T-cell (primary cell): ENCODE results near the gene RASL11B. TPM values are rescaled to one million over a fixed set of nuclear protein-coding genes. Genes with fewer than 3 reads are reported as not detected.
A peak's percentile ranks its signal among the peaks of the same experiment; 100 is the strongest.

ENCODE experiments used
- ATAC-seq, 4 experiments: fragments of 200-7000 bp in 3 of 4; fragments of 150-1000 bp in 1 of 4; cut with Tn5 transposase; replicated peaks in 1 of 4; 1 replicate in 3 of 4; 2 replicates in 1 of 4; pipeline ENCODE4 v1.10.0; 2021; ENCODE audit warnings: moderate library complexity in 3 of 4, mild to moderate bottlenecking in 2 of 4, moderate number of reproducible peaks in 1 of 4
- CTCF ChIA-PET, 2 donors: fragments of 300-600 bp; sonication (Branson Sonifier 250); formaldehyde crosslinking; loops; one replicate each; lab custom pipeline; 2022; ENCODE audit warnings: antibody characterized with exemption in 2 of 2; lab: Charles Lee
- POLR2A ChIA-PET, 2 donors: fragments of 300-600 bp; sonication (Branson Sonifier 250); formaldehyde crosslinking; loops; one replicate each; lab custom pipeline; 2022; ENCODE audit warnings: antibody characterized with exemption in 2 of 2; lab: Charles Lee
- DNase-seq, 35 experiments: peaks; one replicate each; pipeline versions ENCODE4 v3.0.0 to v3.0.0-alpha.2; 2013 to 2023
- H3K27ac ChIP-seq: one replicate; pipeline ENCODE4 v1.5.1; 2013; ENCODE audit warnings: low read length
- H3K27me3 ChIP-seq, 2 experiments: replicated peaks in 1 of 2; 1 replicate in 1 of 2; 2 replicates in 1 of 2; pipeline versions ENCODE4 v1.6.1 to v1.7.0; 2013; ENCODE audit warnings: low read length in 1 of 2, mixed read lengths in 1 of 2; ENCODE audit not compliant: control insufficient read depth in 2 of 2, insufficient read depth in 2 of 2; ENCODE audit errors: extremely low read depth in 1 of 2
- H3K36me3 ChIP-seq, 2 donors: 1 replicate in 1 of 2; 2 replicates in 1 of 2; pipeline versions ENCODE4 v1.6.1 to v1.7.0; 2013; ENCODE audit warnings: low read length in 1 of 2; ENCODE audit not compliant: control insufficient read depth in 2 of 2, insufficient read depth in 1 of 2; ENCODE audit errors: extremely low read depth in 1 of 2
- H3K4me1 ChIP-seq, 2 experiments: 1 replicate in 1 of 2; 2 replicates in 1 of 2; pipeline versions ENCODE4 v1.6.1 to v1.7.0; 2013; ENCODE audit warnings: low read length in 2 of 2, mixed read lengths in 1 of 2; ENCODE audit not compliant: insufficient read depth in 2 of 2, control insufficient read depth in 1 of 2; ENCODE audit errors: extremely low read depth in 1 of 2
- H3K4me3 ChIP-seq, 2 donors: 1 replicate in 1 of 2; 2 replicates in 1 of 2; pipeline versions ENCODE4 v1.5.1 to v1.7.0; 2013; ENCODE audit warnings: mild to moderate bottlenecking in 2 of 2, low read length in 1 of 2, moderate library complexity in 1 of 2; ENCODE audit not compliant: control insufficient read depth in 1 of 2; ENCODE audit errors: extremely low read depth in 1 of 2
- H3K9me3 ChIP-seq: 2 replicates; pipeline ENCODE4 v1.7.0; 2013
- H3K27ac Mint-ChIP-seq, 2 donors: one replicate each; pipeline ENCODE4 v1.8.0; 2020 to 2021; ENCODE audit warnings: mild to moderate bottlenecking in 2 of 2, mixed read lengths in 2 of 2
- H3K27me3 Mint-ChIP-seq, 2 donors: one replicate each; pipeline ENCODE4 v1.8.0; 2021 to 2022; ENCODE audit warnings: mixed read lengths in 2 of 2
- H3K36me3 Mint-ChIP-seq: one replicate; pipeline ENCODE4 v1.8.0; 2021; ENCODE audit warnings: mixed read lengths
- H3K4me1 Mint-ChIP-seq, 3 donors: one replicate each; pipeline ENCODE4 v1.8.0; 2020 to 2022; ENCODE audit warnings: mixed read lengths in 3 of 3, mild to moderate bottlenecking in 1 of 3
- H3K4me3 Mint-ChIP-seq, 3 donors: one replicate each; pipeline ENCODE4 v1.8.0; 2020 to 2022; ENCODE audit warnings: mild to moderate bottlenecking in 3 of 3, mixed read lengths in 3 of 3, moderate library complexity in 3 of 3
- H3K9me3 Mint-ChIP-seq, 3 donors: one replicate each; pipeline ENCODE4 v1.8.0; 2020 to 2022; ENCODE audit warnings: mixed read lengths in 3 of 3
- WGBS: methylation state at CpG from one replicate; pipeline ENCODE4 v1.1.5; 2013; ENCODE audit warnings: missing lambda C conversion rate; ENCODE audit not compliant: insufficient coverage; 5-methylcytosine and 5-hydroxymethylcytosine counted together
- total RNA-seq, 35 experiments: library from RNA in 6 of 35; stranded (reverse) in 6 of 35; fragments of 120-200 nt in 1 of 35; gene quantifications; one replicate each; pipeline versions ENCODE4 v1.2.1 to v1.2.4 and lab custom pipeline; 2013 to 2026

The RASL11B gene, protein sequence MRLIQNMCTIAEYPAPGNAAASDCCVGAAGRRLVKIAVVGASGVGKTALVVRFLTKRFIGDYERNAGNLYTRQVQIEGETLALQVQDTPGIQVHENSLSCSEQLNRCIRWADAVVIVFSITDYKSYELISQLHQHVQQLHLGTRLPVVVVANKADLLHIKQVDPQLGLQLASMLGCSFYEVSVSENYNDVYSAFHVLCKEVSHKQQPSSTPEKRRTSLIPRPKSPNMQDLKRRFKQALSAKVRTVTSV
- total RNA-seq (under 1 TPM in 4 of 5 donors, not detected in 1; 0.32 to 0.72 (median 0.39) TPM), total RNA-seq (lab: John Stamatoyannopoulos, UW) (0 to 0.32 (median 0) reads per million in 29 experiments)
- 0.15 TPM for total RNA-seq (2013)

- peak within 1 kb of the TSS; percentile 67 to 79 (median 71) for H3K4me3 Mint-ChIP-seq
- H3K27me3 ChIP-seq: peaks cover 14 to 20% of the 10 kb centered on the region in 2 experiments
- CTCF ChIA-PET: interaction anchor here (1.1 kb wide), 2 partner anchors 149 to 1372 kb away, joined by 3 to 4 read pairs; no protein-coding TSS in a partner anchor
- no peaks in the 10 kb centered on the region for H3K36me3 ChIP-seq
- no peaks in the 10 kb centered on the region for H3K9me3 ChIP-seq
- H3K4me3 ChIP-seq: peak within 1 kb of the TSS; percentile 45 to 69
- POLR2A ChIA-PET: no interaction called here
- peak; percentile 56 to 89 (median 76) for DNase-seq
- H3K27me3 Mint-ChIP-seq: peaks cover 35% of the 10 kb centered on the region in 2 donors
- ATAC-seq: peak; percentile 97 to 99 (median 98)
- no peak within 1 kb of the TSS for H3K27ac ChIP-seq
- under 1% methylated on average over 77 of the region's 94 CpGs for WGBS
- H3K9me3 Mint-ChIP-seq: peaks cover 0 to 7% (median 4%) of the 10 kb centered on the region in 3 donors
- no peaks in the 10 kb centered on the region for H3K36me3 Mint-ChIP-seq
- H3K4me1 Mint-ChIP-seq: peaks cover 5 to 10% (median 10%) of the 10 kb centered on the region in 3 donors
- H3K4me1 ChIP-seq: peaks cover 4 to 17% of the 10 kb centered on the region in 2 experiments
- no peak within 1 kb of the TSS for H3K27ac Mint-ChIP-seq
Measured at GRCh38 chr4:52861879-52862616, at the start of gene RASL11B. Gene RASL11B (plus strand): TSS chr4:52862317. CDS start chr4:52862508, 191 bp downstream.

DNA sequence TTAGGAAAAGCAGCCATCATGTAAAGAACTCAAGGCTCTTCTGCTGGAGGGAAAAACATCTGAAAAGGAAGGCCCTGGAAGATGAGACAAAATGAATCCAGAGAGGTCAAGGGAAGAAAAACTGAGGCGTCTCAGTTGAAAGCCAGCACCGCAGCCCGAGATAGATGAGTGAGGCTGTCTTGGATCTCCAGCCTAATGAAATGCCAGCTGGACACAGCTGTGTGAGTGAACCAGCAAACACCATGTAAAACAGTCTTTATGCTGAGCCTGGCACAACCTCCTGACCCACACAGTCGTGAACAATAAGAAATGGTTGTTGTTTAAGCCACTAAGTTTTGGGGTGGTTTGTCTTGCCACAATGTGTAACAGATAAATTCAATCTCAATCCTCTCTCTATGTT, 48.6 kb upstream of the RASL11B start:
- ATAC-seq (no peak), DNase-seq (no peak)
- ChIA-PET CTCF (no interaction called here), POLR2A (no interaction called here)
- Mint-ChIP-seq H3K4me3 (no peak overlapping the region), H3K27ac (no peak overlapping the region), H3K27me3 (peaks cover 0 to 5% of the 10 kb centered on the region in 2 donors), H3K36me3 (no peaks in the 10 kb centered on the region), H3K9me3 (no peaks in the 10 kb centered on the region), H3K4me1 (no peaks in the 10 kb centered on the region)
- Histone ChIP-seq H3K4me1 (no peaks in the 10 kb centered on the region), H3K36me3 (no peaks in the 10 kb centered on the region), H3K4me3 (no peak overlapping the region), H3K27ac (no peak overlapping the region), H3K9me3 (no peaks in the 10 kb centered on the region), H3K27me3 (peaks cover 0 to 5% of the 10 kb centered on the region in 2 experiments)
- 80% methylated on average over 1 of the region's 4 CpGs for WGBS

- CTCF ChIA-PET: no interaction called here
Measured at GRCh38 chr4:52822583-52822971, 39.5 kb upstream of the RASL11B start.

GRCh38 chr4:52822972-52823701, 39.0 kb upstream of the RASL11B start:
- H3K27me3 ChIP-seq: no peaks in the 10 kb centered on the region
- Mint-ChIP-seq H3K4me3 (no peak overlapping the region), H3K36me3 (no peaks in the 10 kb centered on the region), H3K9me3 (no peaks in the 10 kb centered on the region), H3K27me3 (no peaks in the 10 kb centered on the region), H3K4me1 (peaks cover 17 to 30% (median 25%) of the 10 kb centered on the region in 3 donors), H3K27ac (peak overlapping the region in 1 of 2 donors; percentile 63)
- ChIA-PET POLR2A (no interaction called here), CTCF (no interaction called here)
- H3K4me3 ChIP-seq: no peak overlapping the region
- peaks cover 5 to 10% of the 10 kb centered on the region in 2 experiments for H3K4me1 ChIP-seq
- WGBS: no CpG with 5 or more reads among the region's 5 CpGs
- H3K9me3 ChIP-seq: no peaks in the 10 kb centered on the region
- DNase-seq: no peak
- peak in 3 of 4 experiments; percentile 45 to 80 (median 45) for ATAC-seq
- no peaks in the 10 kb centered on the region for H3K36me3 ChIP-seq
- no peak overlapping the region for H3K27ac ChIP-seq

More at GRCh38 chr4:52822583-52822971, 39.5 kb upstream of the RASL11B start:
- Histone ChIP-seq H3K27me3 (no peaks in the 10 kb centered on the region), H3K27ac (no peak overlapping the region), H3K9me3 (no peaks in the 10 kb centered on the region), H3K4me1 (peaks cover 5 to 10% of the 10 kb centered on the region in 2 experiments), H3K4me3 (no peak overlapping the region), H3K36me3 (no peaks in the 10 kb centered on the region)
- POLR2A ChIA-PET: no interaction called here
- Mint-ChIP-seq H3K27ac (no peak overlapping the region), H3K27me3 (no peaks in the 10 kb centered on the region), H3K4me1 (peaks cover 17 to 30% (median 25%) of the 10 kb centered on the region in 3 donors), H3K4me3 (no peak overlapping the region), H3K36me3 (no peaks in the 10 kb centered on the region), H3K9me3 (no peaks in the 10 kb centered on the region)
- no peak for ATAC-seq
- no peak for DNase-seq
- no CpG with 5 or more reads among the region's 2 CpGs for WGBS

GRCh38 chr4:52823702-52824092, 38.4 kb upstream of the RASL11B start:
- Histone ChIP-seq H3K27ac (no peak overlapping the region), H3K4me1 (peaks cover 5 to 10% of the 10 kb centered on the region in 2 experiments), H3K27me3 (no peaks in the 10 kb centered on the region), H3K36me3 (no peaks in the 10 kb centered on the region), H3K4me3 (no peak overlapping the region), H3K9me3 (no peaks in the 10 kb centered on the region)
- H3K4me1 Mint-ChIP-seq: peaks cover 17 to 30% (median 25%) of the 10 kb centered on the region in 3 donors
- no peaks in the 10 kb centered on the region for H3K36me3 Mint-ChIP-seq
- ChIA-PET POLR2A (no interaction called here), CTCF (no interaction called here)
- DNase-seq (no peak), ATAC-seq (no peak)
- no peak overlapping the region for H3K27ac Mint-ChIP-seq
- no peaks in the 10 kb centered on the region for H3K27me3 Mint-ChIP-seq
- no peaks in the 10 kb centered on the region for H3K9me3 Mint-ChIP-seq
- 33% methylated on average over 1 of the region's 1 CpG for WGBS
- no peak overlapping the region for H3K4me3 Mint-ChIP-seq

DNA sequence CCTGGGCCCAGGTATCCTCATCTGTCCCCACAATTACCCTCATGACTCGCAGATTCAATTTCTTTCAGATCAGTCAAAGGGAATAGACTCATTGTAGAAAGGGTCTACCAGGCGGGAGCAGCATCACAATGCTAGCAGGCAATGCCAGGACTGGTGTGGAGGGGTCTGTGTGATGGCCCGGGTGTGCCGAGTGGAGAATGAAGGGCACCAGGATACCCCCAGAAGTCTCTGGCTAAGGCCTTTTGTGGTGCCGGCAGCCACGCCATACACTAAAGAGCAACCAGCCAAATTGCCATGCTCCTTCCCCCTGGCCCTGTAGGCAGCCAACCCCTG, 37.9 kb upstream of the RASL11B start:
- peaks cover 5 to 10% of the 10 kb centered on the region in 2 experiments for H3K4me1 ChIP-seq
- DNase-seq (no peak), ATAC-seq (no peak)
- WGBS: 100% methylated on average over 2 of the region's 6 CpGs
- Mint-ChIP-seq H3K4me3 (no peak overlapping the region), H3K4me1 (peaks cover 17 to 30% (median 25%) of the 10 kb centered on the region in 3 donors), H3K9me3 (no peaks in the 10 kb centered on the region), H3K36me3 (no peaks in the 10 kb centered on the region), H3K27ac (no peak overlapping the region), H3K27me3 (no peaks in the 10 kb centered on the region)
- no peaks in the 10 kb centered on the region for H3K36me3 ChIP-seq
- no peak overlapping the region for H3K27ac ChIP-seq
- no peaks in the 10 kb centered on the region for H3K27me3 ChIP-seq
- H3K4me3 ChIP-seq: no peak overlapping the region
- ChIA-PET POLR2A (no interaction called here), CTCF (no interaction called here)
- H3K9me3 ChIP-seq: no peaks in the 10 kb centered on the region
